H9 (cell line): Measurements from ENCODE around the gene NID1. TPM values are rescaled to one million over a fixed set of nuclear protein-coding genes. Genes with fewer than 3 reads are reported as not detected.

Experiments used
- DNase-seq: peaks from one replicate; pipeline ENCODE4 v3.0.0-alpha.2; 2017
- H2AFZ ChIP-seq: one replicate; pipeline ENCODE4 v1.6.1; 2013; ENCODE audit warnings: mild to moderate bottlenecking, low read length, control low read depth, moderate library complexity
- H2AK5ac ChIP-seq: 2 replicates; pipeline ENCODE4 v1.6.1; 2013; ENCODE audit warnings: low read length, control low read depth, mixed read lengths; ENCODE audit not compliant: insufficient read length
- H2BK120ac ChIP-seq: one replicate; pipeline ENCODE4 v1.6.1; 2013; ENCODE audit warnings: low read depth, mild to moderate bottlenecking, low read length, control low read depth, inconsistent platforms; ENCODE audit not compliant: poor library complexity, severe bottlenecking
- H2BK12ac ChIP-seq: 2 replicates; pipeline ENCODE4 v1.6.1; 2013; ENCODE audit warnings: low read length, control low read depth, mixed read lengths, low read depth; ENCODE audit not compliant: insufficient read length
- H2BK15ac ChIP-seq: 2 replicates; pipeline ENCODE4 v1.6.1; 2013; ENCODE audit warnings: low read depth, low read length, control low read depth
- H2BK20ac ChIP-seq: one replicate; pipeline ENCODE4 v1.6.1; 2013; ENCODE audit warnings: low read depth, mild to moderate bottlenecking, low read length, control low read depth, inconsistent platforms; ENCODE audit not compliant: poor library complexity, severe bottlenecking
- H2BK5ac ChIP-seq: 2 replicates; pipeline ENCODE4 v1.6.1; 2013; ENCODE audit warnings: low read length, control low read depth, mixed read lengths; ENCODE audit not compliant: insufficient read length
- H3K14ac ChIP-seq: 2 replicates; pipeline ENCODE4 v1.6.1; 2013; ENCODE audit warnings: low read length, control low read depth; ENCODE audit not compliant: insufficient read depth
- H3K18ac ChIP-seq: 2 replicates; pipeline ENCODE4 v1.6.1; 2013; ENCODE audit warnings: low read depth, mild to moderate bottlenecking, mixed read lengths, low read length, control low read depth; ENCODE audit not compliant: insufficient read length
- H3K23ac ChIP-seq: 2 replicates; pipeline ENCODE4 v1.6.1; 2013; ENCODE audit warnings: low read length, control low read depth, mixed read lengths, low read depth; ENCODE audit not compliant: insufficient read length
- H3K23me2 ChIP-seq: 2 replicates; pipeline ENCODE4 v1.6.1; 2013; ENCODE audit warnings: low read depth, mild to moderate bottlenecking, mixed read lengths, low read length, control low read depth; ENCODE audit not compliant: insufficient read length, poor library complexity, severe bottlenecking
- H3K27ac ChIP-seq: 2 replicates; pipeline ENCODE4 v1.5.1; 2013; ENCODE audit warnings: low read length, control low read depth, mixed read lengths, low read depth; ENCODE audit not compliant: insufficient read length
- H3K27me3 ChIP-seq: 2 replicates; pipeline ENCODE4 v1.6.1; 2013; ENCODE audit warnings: low read length, control low read depth, inconsistent platforms; ENCODE audit not compliant: insufficient read depth
- H3K4ac ChIP-seq: 2 replicates; pipeline ENCODE4 v1.6.1; 2013; ENCODE audit warnings: low read depth, mild to moderate bottlenecking, control low read depth, inconsistent platforms, low read length, moderate library complexity
- H3K4me1 ChIP-seq: 2 replicates; pipeline ENCODE4 v1.6.1; 2013; ENCODE audit warnings: low read length, control low read depth, inconsistent platforms; ENCODE audit not compliant: insufficient read depth
- H3K4me2 ChIP-seq: 2 replicates; pipeline ENCODE4 v1.6.1; 2013; ENCODE audit warnings: low read length, control low read depth, mixed read lengths; ENCODE audit not compliant: insufficient read length, insufficient read depth
- H3K56ac ChIP-seq: 2 replicates; pipeline ENCODE4 v1.6.1; 2013; ENCODE audit warnings: low read depth, mild to moderate bottlenecking, mixed read lengths, low read length, control low read depth; ENCODE audit not compliant: insufficient read length
- H3K79me1 ChIP-seq: 2 replicates; pipeline ENCODE4 v1.6.1; 2013; ENCODE audit warnings: low read depth, mild to moderate bottlenecking, moderate library complexity, low read length, control low read depth, inconsistent platforms; ENCODE audit not compliant: insufficient read depth, poor library complexity, severe bottlenecking
- H3K79me2 ChIP-seq: 2 replicates; pipeline ENCODE4 v1.6.1; 2013; ENCODE audit warnings: low read length, control low read depth, inconsistent platforms; ENCODE audit not compliant: insufficient read depth
- H3K9ac ChIP-seq: 2 replicates; pipeline ENCODE4 v1.6.1; 2013; ENCODE audit warnings: low read length, control low read depth, mixed read lengths; ENCODE audit not compliant: insufficient read length; ENCODE audit errors: extremely low read depth
- H3K9me3 ChIP-seq: one replicate; pipeline ENCODE4 v1.6.1; 2013; ENCODE audit warnings: low read depth, low read length, inconsistent platforms; ENCODE audit not compliant: control insufficient read depth
- H3T11ph ChIP-seq: one replicate; pipeline ENCODE4 v1.6.1; 2013; ENCODE audit warnings: mild to moderate bottlenecking, low read length, control low read depth, inconsistent platforms
- H4K20me1 ChIP-seq: one replicate; pipeline ENCODE4 v1.6.1; 2013; ENCODE audit not compliant: control insufficient read depth, insufficient read length, insufficient read depth
- H4K5ac ChIP-seq: 2 replicates; pipeline ENCODE4 v1.6.1; 2013; ENCODE audit warnings: low read depth, mild to moderate bottlenecking, mixed read lengths, low read length, control low read depth; ENCODE audit not compliant: insufficient read length
- H4K8ac ChIP-seq: replicated peaks from 2 replicates; pipeline ENCODE4 v1.6.1; 2013; ENCODE audit warnings: low read length, control low read depth, mixed read lengths, low read depth; ENCODE audit not compliant: insufficient read length
- H4K91ac ChIP-seq: 2 replicates; pipeline ENCODE4 v1.6.1; 2013; ENCODE audit warnings: low read depth, mild to moderate bottlenecking, moderate library complexity, mixed read lengths, low read length, control low read depth; ENCODE audit not compliant: insufficient read length
- H3K27ac Mint-ChIP-seq, 3 experiments: 2 replicates in 2 of 3; 3 replicates in 1 of 3; pipeline ENCODE4 v1.8.0; 2020 to 2021; ENCODE audit warnings: mixed read lengths in 3 of 3, mild to moderate bottlenecking in 1 of 3, moderate library complexity in 1 of 3
- H3K27me3 Mint-ChIP-seq: 2 replicates; pipeline ENCODE4 v1.8.0; 2021; ENCODE audit warnings: low read depth, mild to moderate bottlenecking, moderate library complexity, mixed read lengths
- H3K36me3 Mint-ChIP-seq, 3 experiments: 2 replicates in 2 of 3; 3 replicates in 1 of 3; pipeline ENCODE4 v1.8.0; 2020 to 2021; ENCODE audit warnings: low read depth in 3 of 3, mixed read lengths in 3 of 3; ENCODE audit not compliant: insufficient read depth in 1 of 3
- H3K4me1 Mint-ChIP-seq, 2 experiments: 2 replicates each; pipeline ENCODE4 v1.8.0; 2020; ENCODE audit warnings: mixed read lengths in 2 of 2
- H3K4me3 Mint-ChIP-seq, 2 experiments: 2 replicates in 1 of 2; 3 replicates in 1 of 2; pipeline ENCODE4 v1.8.0; 2020 to 2021; ENCODE audit warnings: mild to moderate bottlenecking in 2 of 2, mixed read lengths in 2 of 2, moderate library complexity in 1 of 2
- H3K9me3 Mint-ChIP-seq, 2 experiments: 2 replicates in 1 of 2; 3 replicates in 1 of 2; pipeline ENCODE4 v1.8.0; 2020; ENCODE audit warnings: mild to moderate bottlenecking in 2 of 2, mixed read lengths in 2 of 2, moderate library complexity in 1 of 2
- CTCF ChIP-seq: fragments of 200-600 bp; sonication (generic); conservative IDR thresholded peaks from 3 replicates; pipeline ENCODE4 v1.8.0; 2021; ENCODE audit warnings: antibody characterized with exemption, mild to moderate bottlenecking
- WGBS: extraction: QIAGEN DNeasy Blood & Tissue Kit; methylation state at CpG from one replicate; pipeline ENCODE4 v1.1.7; 2013; ENCODE audit warnings: missing lambda C conversion rate, low lambda C conversion rate, mixed read lengths; ENCODE audit not compliant: insufficient read length; ENCODE audit errors: extremely low coverage; 5-methylcytosine and 5-hydroxymethylcytosine counted together
- total RNA-seq: library from RNA; stranded (reverse); gene quantifications from 2 replicates; pipeline ENCODE4 v1.2.1, GENCODE V29; 2021

The NID1 gene
- total RNA-seq, 1 experiment from 2014 or later: 28.5 TPM

- no peak for DNase-seq
- no peak overlapping the region for H2BK120ac ChIP-seq
- H3K27ac ChIP-seq: no peak overlapping the region
- no peak overlapping the region for H3K9ac ChIP-seq
- H3T11ph ChIP-seq: no peak overlapping the region
- H3K56ac ChIP-seq: no peak overlapping the region
- H4K20me1 ChIP-seq: no peaks in the 10 kb centered on the region
- H3K14ac ChIP-seq: no peak overlapping the region
- no peak overlapping the region for H3K4ac ChIP-seq
- no peak overlapping the region for H3K27ac Mint-ChIP-seq
- H3K79me1 ChIP-seq: peaks cover 2% of the 10 kb centered on the region
- no peak overlapping the region for H4K8ac ChIP-seq
- H3K36me3 Mint-ChIP-seq: peaks cover 0 to 7% (median 0%) of the 10 kb centered on the region in 3 experiments; a peak in 2 of 7 replicates
- H2AFZ ChIP-seq: no peak overlapping the region
- no peak overlapping the region for H4K5ac ChIP-seq
- no peak overlapping the region for H2BK5ac ChIP-seq
- H2BK20ac ChIP-seq: no peak overlapping the region
- no peak overlapping the region for H3K4me3 Mint-ChIP-seq
- no peaks in the 10 kb centered on the region for H3K4me1 ChIP-seq
- no peak overlapping the region for H3K4me2 ChIP-seq
- no peaks in the 10 kb centered on the region for H3K27me3 ChIP-seq
- H3K23ac ChIP-seq: no peak overlapping the region
- TF ChIP-seq CTCF: no peak
- peaks cover 10% of the 10 kb centered on the region for H3K27me3 Mint-ChIP-seq
- no peaks in the 10 kb centered on the region for H3K23me2 ChIP-seq
- H3K4me1 Mint-ChIP-seq: peaks cover 10 to 13% of the 10 kb centered on the region in 2 experiments
- no CpG with 5 or more reads among the region's 5 CpGs for WGBS
- no peak overlapping the region for H2BK15ac ChIP-seq
- H3K9me3 ChIP-seq: no peaks in the 10 kb centered on the region
- peaks cover 0 to 2% of the 10 kb centered on the region in 2 experiments; a peak in 2 of 5 replicates for H3K9me3 Mint-ChIP-seq
- H3K79me2 ChIP-seq: no peaks in the 10 kb centered on the region
- H2BK12ac ChIP-seq: no peak overlapping the region
- no peak overlapping the region for H3K18ac ChIP-seq
- no peak overlapping the region for H4K91ac ChIP-seq
- no peak overlapping the region for H2AK5ac ChIP-seq
These were observed 6.6 kb downstream of the NID1 start for GRCh38 chr1:236058141-236058934.
